NCI-H524 treated with DMSO at 0.1 percent for 48 hours (cell line): ENCODE measurements around the gene ZC3H10.
"Not testable (repeated sequence)": the region's sequence is repeated elsewhere in the genome, so short reads cannot be mapped to it uniquely, and the experiment has no call there.

ENCODE experiments used
- DNase-seq: peaks from one replicate; lab custom pipeline; 2025; lab: John Stamatoyannopoulos, UW

ZC3H10 gene

DNA sequence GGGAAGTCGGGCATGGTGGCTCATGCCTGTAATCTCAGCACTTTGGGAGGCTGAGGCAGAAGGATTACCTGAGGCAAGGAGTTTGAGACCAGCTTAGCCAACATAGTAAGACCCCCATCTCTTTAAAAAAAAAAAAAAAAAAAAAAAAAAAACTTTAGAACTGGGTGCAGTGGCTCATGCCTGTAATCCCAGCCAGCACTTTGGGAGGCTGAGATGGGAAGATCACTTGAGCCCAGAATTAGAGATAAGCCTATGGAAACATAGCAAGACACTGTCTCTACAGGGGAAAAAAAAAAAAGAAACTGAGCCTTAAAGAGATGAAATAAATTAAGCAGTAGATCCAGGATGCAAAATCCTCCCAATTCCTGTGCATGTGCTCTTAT, 15.4 kb upstream of the ZC3H10 start:
- no peak for DNase-seq

DNA sequence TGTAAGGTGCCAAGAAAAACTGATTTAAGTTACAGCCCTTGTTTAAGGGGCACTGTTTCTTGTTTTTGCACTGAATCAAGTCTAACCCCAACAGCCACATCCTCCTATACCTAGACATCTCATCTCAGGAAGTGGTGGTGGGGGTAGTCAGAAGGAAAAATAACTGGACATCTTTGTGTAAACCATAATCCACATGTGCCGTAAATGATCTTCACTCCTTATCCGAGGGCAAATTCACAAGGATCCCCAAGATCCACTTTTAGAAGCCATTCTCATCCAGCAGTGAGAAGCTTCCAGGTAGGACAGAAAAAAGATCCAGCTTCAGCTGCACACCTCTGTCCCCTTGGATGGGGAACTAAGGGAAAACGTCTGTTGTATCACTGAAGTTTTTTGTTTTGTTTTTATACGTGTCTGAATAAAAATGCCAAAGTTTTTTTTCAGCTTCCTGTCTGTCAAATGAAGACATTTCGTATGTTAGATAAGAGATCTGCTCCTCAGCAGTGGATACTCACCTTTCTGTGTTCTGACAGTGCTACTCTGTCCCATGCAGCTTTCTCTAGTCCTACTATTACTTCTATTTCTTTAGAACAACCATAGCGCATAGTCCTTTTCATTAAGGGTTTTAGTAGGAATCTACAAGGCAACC, 14.9 kb upstream of the ZC3H10 start:
- DNase-seq: no peak

DNA sequence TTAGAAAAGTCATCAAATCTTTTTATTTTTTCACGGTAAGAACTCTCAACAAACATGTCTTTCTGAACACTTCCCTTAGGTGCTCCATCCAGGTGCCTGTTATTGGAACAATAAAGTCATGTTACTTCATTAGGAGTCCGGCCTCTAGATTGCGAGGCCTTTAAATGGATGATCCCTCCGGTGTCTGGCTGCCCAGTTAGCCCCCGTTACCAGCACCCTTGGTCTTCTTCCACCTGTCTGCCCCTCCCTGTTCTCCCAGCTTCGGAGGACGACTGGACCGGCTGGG, 14.3 kb upstream of the ZC3H10 start:
- no peak for DNase-seq

DNA sequence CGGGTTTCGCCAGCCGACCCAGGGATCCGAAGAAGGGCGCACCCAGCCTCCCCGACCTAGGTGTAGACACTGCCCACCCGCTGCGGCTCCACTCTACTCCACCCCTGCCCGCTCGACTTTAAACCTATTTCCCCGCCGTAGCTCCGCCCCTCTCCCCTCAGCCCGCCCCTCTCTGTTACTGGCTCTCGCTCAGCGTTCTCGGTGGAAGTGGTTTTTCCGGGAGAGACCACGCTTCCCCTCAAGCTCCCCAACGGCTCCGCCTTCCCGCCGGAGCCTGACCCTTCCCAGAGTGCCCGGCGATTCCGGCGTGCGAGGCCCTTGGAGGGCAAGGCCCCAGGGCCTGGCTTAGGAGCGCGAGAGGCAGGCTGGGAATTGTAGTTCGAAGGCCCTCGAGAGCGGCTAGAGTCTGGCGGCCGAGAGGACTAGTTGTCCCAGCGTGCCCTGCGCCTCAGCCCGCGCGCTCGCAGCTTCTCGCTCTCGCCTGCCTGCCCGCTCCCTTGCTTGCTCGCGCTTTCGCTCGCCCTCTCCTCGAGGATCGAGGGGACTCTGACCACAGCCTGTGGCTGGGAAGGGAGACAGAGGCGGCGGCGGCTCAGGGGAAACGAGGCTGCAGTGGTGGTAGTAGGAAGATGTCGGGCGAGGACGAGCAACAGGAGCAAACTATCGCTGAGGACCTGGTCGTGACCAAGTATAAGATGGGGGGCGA, 13.8 kb upstream of the ZC3H10 start, which contains the start of gene PA2G4:
TSS of gene PA2G4 (plus strand) at position 451 of the 706 bp plus-strand sequence. CDS start at position 630, 179 bp downstream.
- peak; percentile 89 for DNase-seq

DNA sequence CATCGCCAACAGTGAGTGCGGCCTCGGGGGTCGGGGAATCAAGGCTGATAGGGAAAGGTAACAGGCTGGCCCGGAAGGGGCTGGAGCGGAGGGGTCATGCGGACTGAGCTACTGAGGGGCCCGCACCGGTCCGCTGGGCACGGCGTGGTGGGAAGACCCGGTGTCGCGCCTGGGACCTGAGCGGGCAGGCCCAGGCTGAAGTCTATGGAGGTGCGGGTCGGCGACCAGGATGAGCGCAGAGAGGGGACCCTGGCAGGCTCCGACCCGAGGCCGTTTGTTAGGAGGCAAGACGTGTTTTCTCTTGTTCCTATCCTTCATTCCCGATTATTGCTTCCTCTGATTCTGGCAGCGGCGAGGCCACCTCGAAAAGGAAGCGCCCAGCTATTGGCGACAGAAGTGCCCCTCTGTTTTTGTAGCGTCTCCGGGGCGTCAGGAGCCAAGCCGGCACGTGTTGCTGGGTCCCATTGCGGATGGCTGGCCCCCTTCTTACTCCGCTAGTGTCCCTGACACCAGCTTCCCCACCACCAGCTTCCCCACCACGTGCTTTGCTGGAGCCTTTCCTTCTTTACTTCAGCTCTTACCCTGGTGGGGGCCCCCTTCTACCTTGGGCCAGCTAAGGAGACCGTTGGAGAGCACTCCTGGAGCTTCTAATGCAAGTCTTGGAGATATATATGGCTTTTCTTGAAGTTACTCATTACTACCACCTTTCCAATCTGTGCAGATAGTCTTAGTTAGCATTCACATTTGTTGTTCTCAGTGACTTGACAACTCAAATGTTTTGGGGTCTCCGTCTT, 13.1 kb upstream of the ZC3H10 start:
- DNase-seq: no peak

DNA sequence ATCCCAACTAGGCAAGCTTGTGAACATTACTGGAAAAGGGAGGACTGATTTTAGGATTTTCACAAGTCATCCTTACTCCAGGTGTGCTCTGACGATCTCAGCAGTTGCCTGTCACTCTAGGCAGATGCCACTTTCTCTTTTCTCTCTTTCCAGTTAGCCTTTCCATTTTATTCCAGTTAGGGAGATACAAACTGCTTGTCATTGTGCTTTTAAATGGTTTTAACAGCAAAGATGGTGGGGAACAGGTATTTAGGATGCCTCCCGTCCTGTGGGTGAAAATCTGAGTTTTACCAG, 12.5 kb upstream of the ZC3H10 start:
- no peak for DNase-seq

DNA sequence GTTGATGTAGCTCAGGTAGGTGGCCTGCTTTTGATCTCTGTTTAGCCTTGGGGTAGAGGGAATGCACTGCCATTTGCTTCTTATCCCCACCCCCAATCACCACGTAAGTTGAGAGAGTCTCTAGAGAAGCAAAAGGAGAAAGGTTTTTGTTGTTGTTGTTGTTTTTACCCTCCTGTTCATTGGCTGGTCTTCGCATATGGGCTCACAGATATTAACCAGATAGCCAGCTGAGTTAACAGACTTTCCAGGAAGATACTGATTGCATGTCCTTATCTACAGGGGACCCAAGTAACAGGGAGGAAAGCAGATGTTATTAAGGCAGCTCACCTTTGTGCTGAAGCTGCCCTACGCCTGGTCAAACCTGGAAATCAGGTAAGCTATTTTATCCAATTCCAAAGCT, 10.8 kb upstream of the ZC3H10 start:
- no peak for DNase-seq

DNA sequence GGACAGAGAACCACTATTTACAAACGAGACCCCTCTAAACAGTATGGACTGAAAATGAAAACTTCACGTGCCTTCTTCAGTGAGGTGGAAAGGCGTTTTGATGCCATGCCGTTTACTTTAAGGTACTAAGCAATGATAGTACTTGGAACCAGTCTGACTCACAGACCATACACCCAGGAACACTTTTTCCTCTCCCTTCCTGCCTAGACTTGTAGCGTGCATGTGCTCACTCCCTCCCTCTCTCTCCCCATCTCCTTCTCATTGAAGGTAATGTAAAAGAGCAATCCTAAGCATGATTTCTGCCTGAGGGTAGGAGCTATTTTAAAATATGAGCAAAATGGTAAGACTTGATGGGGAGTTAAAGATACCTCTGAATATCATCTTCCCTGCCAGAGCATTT, 7.5 kb upstream of the ZC3H10 start:
- DNase-seq: no peak

DNA sequence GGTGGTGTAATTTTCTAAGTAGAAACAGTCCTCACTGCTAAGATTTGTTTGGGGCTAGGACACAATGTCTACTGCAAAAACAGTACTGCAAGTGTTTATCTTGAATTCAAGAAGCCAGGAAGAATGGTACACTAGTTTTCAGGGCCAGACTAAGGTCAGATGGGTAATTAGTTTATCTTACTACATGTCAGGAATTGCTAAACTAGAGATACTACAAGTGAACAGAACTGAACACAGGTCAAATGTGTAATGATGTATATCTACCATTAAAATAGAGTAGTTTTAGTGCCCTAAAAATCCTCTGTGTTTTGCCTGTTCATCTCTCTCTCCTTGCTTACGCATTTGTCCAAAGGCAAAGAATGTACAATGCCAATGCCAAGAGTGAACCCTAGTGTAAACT, 4.0 kb upstream of the ZC3H10 start:
- no peak for DNase-seq

DNA sequence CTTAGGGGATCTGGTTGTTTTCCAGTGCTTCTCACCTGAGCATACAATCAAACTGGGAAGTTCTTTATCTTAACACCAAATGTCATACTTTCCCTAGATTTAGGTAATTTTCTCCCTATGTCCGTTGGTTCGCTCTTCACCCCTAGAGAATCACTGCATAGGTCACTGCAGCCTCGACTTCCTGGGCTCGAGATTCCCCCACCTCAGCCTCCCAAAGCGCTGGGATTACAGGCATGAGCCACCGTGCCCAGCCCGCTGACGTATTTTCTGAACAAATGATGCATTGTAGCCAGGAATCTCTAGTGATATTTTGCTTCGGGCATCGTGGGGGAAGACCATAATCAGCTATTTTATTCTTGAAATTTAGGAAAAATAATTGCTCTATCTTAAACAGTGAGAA, 2.7 kb upstream of the ZC3H10 start:
- no peak for DNase-seq

DNA sequence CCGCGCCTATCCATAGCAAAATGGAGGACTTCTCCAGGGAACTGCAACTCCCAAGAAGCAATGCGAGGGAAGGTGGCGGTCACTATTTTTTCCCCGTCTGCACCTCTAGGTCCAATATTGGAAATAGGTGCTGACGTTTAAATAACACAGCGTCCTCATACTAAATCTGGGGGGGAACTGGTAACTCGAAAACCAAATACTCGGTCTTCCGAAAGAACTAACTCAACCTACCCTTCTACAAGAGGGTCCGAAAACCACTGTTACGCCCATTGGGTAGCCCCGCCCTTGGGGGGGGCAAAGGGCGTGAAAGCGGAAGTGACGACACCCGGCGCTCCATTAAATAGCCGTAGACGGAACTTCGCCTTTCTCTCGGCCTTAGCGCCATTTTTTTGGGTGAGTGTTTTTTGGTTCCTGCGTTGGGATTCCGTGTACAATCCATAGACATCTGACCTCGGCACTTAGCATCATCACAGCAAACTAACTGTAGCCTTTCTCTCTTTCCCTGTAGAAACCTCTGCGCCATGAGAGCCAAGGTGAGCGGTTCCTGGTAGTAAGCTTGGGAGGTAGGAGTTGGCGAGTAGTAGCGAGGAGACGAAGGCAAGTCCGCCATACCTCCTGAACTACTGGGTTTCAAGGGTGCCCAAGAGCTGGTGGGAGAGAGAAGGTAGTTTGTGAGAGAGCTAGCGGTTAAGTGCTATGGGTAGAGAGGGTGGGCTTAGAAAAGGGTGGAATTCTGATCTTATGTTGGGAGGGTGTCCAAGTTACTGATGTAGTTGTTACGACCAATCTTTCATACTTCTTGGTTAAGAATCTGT, 1.6 kb upstream of the ZC3H10 start, which contains the start of gene RPL41:
TSS of gene RPL41 (plus strand) at position 367 of the 815 bp plus-strand sequence.
- DNase-seq: peak; percentile 81

DNA sequence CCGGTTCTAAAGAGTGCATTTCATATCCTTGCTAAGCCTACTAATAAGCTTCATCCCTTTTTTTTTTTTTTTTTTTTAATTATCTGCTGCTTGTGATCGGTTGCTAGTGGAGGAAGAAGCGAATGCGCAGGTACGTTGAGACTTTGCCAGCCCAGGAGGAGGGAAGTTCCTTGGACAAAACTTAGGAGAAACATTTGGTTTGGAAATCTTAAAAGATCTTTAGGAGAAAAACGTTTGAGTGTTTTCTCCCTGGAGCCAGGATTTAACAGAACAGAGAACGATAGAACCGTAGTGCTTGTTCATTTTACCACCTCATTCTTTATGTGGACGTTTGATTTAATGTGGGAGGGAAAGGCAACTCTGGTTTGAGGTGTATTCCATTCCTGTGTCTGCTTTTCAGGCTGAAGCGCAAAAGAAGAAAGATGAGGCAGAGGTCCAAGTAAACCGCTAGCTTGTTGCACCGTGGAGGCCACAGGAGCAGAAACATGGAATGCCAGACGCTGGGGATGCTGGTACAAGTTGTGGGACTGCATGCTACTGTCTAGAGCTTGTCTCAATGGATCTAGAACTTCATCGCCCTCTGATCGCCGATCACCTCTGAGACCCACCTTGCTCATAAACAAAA, 872 bp upstream of the ZC3H10 start:
- not testable (repeated sequence) for DNase-seq

DNA sequence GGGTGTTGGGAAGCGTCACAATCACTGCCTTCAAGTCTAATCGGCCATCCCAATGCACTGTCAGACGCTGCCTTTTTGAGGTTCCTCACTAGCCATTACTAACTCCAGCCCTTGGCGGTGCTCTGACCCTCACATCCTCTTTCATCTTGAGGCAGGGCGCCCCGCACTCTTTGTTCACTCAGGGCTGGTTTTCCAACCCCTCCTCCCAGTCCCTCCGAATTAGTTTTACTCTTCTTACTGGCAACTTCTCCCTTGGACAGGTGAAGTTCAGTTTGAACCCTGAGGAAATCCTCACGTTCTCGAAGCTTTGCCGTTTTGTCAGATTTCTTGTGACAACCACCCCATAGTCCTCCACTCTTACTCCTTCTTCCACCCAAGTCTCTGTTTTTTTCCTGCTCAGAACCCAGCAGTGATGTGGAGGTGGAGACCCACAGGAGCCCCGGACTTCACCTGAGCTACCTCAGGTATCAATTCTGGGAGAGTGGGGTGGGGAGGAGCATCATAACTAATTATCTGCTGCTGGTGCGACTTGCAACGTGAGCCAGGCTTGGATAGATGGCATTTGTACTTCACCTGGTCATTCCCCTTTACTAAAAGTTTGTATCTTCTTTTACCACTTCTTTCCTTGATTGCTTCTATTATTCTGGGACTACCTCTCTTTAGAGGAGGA, 757 bp downstream of the ZC3H10 start:
- no peak for DNase-seq

DNA sequence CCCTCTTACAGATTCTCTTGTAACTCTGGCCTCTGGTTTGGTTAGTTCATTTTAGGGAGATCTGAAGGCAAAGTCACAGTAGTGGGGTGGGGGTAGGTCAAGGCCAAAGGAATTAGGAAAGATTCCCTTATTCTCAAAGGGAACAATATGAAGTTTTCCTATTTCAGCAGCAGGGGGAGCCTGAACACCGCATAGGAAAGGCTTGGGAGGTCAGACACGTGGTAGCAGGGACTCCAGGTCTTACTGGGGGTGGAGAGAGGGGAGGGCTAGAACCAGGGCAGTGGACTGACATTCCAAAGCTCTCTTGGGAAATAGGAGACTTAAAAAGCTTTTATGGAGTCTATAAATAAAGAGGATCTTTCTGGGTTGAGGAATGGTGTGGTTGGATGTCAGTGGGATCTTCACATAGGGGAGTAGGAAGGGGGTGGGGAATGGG, 1.3 kb downstream of the ZC3H10 start:
- DNase-seq: peak; percentile 18

DNA sequence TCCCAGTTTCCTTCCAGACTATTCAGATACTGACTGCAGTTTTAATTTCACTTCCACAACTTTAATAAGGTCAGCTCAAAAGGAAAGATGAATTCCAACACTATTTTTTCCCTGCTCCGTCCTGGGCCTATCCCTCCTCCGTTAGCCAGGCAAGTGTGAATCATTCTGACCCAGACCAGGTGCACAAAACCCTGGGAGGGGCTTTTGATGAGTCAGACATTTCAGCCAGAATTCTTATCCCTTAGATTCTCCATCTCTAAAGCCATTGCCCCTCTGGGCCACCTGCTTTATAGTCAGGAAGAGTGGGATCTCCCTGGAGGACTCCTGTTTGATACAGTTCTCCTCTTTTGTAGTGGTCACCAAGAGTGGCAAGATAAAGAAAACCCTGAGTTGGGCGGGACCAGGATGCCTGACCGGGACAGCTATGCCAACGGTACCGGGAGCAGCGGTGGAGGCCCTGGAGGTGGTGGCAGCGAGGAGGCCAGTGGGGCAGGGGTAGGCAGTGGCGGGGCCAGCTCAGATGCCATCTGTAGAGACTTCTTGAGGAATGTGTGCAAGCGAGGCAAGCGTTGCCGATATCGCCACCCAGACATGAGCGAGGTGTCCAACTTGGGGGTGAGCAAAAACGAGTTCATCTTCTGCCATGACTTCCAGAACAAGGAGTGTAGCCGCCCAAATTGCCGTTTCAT, 2.2 kb downstream of the ZC3H10 start:
- DNase-seq: no peak

DNA sequence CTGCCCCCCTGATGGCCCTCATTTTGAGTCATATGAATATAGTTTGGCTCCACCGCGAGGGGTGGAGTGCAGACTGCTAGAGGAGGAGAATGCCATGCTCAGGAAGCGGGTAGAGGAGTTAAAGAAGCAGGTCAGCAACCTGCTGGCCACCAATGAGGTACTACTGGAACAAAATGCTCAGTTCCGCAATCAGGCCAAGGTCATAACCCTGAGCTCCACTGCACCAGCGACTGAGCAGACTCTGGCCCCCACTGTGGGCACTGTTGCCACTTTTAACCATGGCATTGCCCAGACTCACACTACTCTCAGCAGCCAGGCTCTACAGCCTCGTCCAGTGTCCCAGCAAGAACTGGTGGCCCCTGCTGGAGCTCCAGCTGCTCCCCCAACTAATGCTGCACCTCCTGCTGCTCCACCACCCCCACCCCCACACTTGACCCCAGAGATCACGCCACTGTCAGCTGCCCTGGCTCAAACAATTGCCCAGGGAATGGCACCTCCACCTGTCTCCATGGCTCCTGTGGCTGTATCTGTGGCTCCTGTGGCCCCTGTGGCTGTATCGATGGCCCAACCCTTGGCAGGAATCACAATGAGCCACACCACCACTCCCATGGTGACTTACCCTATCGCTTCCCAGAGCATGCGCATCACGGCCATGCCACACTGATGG, 3.3 kb downstream of the ZC3H10 start:
- no peak for DNase-seq

DNA sequence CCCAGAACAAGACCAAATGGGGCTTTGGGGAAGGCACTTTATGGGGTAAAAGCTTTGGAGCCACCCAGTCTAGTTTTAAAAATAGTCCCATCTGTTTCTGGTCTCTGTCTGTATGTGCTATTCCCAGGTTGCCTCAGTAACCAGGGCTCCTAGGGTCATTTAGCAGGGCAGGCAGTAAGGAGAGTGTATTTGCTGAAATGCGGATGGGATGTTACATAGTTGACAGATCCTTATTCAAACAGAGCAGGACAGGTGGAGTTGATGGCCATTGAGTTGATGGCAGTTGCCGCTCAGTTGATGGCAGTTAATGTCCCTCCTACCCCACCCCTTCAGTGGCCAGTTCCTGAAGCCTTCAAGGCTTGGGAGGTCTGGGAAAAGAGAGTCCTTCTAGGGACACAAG, 4.6 kb downstream of the ZC3H10 start:
- DNase-seq: no peak

DNA sequence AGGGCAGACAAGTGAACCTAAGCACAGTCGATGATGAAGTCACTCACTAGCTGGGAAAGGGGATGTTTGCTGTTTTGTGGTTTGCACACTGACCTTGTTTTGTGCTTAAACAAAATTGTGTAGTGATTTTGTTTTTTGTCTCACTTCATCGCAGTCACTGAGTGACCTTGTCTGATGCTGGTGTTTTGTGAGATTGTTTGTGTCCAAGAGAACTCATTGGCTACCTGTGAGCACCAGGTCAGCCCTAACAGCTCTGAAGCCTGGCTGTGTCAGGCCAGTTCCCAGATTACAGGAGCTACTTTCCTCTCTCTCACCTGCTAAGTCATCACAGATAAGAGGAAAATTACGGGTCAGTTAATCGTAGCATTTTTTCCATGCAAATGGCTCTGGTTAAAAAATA, 6.1 kb downstream of the ZC3H10 start:
- DNase-seq: no peak

DNA sequence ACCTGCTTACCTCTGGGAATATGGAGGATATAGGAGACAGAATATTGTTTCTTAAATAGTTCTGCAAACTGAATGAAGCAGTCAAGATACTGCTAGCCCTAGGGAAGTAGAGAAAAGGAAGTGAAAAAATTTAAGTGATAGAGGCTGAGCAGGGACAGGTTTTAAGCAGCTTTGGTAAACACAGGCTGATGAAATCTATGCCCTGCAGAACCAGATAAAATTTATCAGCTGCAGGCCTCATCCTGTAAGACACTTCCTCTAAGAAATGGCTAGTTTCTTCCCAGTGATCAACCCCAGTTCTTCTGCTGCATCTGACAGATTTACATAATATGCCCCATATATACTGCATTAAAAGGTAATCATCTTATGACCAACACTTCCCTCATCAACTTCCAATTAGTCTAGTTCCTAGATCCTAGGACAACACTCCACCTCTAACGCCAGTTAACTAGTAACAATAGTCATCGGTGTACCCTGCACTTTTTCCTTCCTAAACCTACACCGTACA, 8.7 kb downstream of the ZC3H10 start:
- no peak for DNase-seq

DNA sequence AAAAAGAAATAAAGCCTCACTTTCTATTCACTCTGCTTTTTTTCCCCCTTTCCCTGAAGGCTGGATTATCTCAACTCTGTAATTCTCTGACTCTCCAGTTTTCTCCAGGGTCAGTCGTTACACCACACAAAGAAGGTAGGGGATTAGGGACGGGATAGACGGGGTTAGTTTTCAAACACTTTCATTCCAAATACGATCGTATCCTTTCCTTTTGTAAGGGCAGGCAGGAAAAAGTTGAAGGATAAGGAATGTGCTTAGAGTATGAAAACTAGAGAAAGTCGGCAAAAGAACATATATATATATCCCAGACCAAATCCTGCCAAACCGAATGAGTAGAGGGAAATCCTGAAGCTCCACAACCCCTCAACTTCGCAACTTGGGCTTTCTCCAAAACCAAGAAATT, 9.4 kb downstream of the ZC3H10 start:
- DNase-seq: no peak
